ENCODE results near the gene MNT.

The MNT gene

GRCh38 chr17:2402544-2402943 lies 1.7 kb upstream of the MNT start:
- TF ChIP-seq POLR2AphosphoS5 (IDR thresholded peaks at IDR 0.05; ENCODE audit: low read depth, low read length), result no peak
- no peak for TF ChIP-seq FOXP2 (optimal IDR thresholded peaks at IDR 0.05; ENCODE audit: borderline replicate concordance, extremely low read depth, extremely low read length, insufficient read depth)
- TF ChIP-seq, protein P1, sequence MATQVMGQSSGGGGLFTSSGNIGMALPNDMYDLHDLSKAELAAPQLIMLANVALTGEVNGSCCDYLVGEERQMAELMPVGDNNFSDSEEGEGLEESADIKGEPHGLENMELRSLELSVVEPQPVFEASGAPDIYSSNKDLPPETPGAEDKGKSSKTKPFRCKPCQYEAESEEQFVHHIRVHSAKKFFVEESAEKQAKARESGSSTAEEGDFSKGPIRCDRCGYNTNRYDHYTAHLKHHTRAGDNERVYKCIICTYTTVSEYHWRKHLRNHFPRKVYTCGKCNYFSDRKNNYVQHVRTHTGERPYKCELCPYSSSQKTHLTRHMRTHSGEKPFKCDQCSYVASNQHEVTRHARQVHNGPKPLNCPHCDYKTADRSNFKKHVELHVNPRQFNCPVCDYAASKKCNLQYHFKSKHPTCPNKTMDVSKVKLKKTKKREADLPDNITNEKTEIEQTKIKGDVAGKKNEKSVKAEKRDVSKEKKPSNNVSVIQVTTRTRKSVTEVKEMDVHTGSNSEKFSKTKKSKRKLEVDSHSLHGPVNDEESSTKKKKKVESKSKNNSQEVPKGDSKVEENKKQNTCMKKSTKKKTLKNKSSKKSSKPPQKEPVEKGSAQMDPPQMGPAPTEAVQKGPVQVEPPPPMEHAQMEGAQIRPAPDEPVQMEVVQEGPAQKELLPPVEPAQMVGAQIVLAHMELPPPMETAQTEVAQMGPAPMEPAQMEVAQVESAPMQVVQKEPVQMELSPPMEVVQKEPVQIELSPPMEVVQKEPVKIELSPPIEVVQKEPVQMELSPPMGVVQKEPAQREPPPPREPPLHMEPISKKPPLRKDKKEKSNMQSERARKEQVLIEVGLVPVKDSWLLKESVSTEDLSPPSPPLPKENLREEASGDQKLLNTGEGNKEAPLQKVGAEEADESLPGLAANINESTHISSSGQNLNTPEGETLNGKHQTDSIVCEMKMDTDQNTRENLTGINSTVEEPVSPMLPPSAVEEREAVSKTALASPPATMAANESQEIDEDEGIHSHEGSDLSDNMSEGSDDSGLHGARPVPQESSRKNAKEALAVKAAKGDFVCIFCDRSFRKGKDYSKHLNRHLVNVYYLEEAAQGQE (IDR thresholded peaks at IDR 0.05; ENCODE audit: insufficient read depth in 1 of 2, low read depth in 2 of 2, low read length in 2 of 2), result no peak
- no peak for TF ChIP-seq SIN3A (IDR thresholded peaks at IDR 0.05; ENCODE audit: borderline replicate concordance, insufficient read depth, low read length)
- no peak for TF ChIP-seq TAF1 (IDR thresholded peaks at IDR 0.05; ENCODE audit: borderline replicate concordance, insufficient read depth, low read length)

GRCh38 chr17:2401426-2402221 lies 764 bp upstream of the MNT start:
- peak; percentile 97 for TF ChIP-seq SIN3A (IDR thresholded peaks at IDR 0.05; ENCODE audit: borderline replicate concordance, insufficient read depth, low read length)
- no peak for TF ChIP-seq FOXP2 (optimal IDR thresholded peaks at IDR 0.05; ENCODE audit: borderline replicate concordance, extremely low read depth, extremely low read length, insufficient read depth)
- TF ChIP-seq, protein P1 (IDR thresholded peaks at IDR 0.05; ENCODE audit: insufficient read depth in 1 of 2, low read depth in 2 of 2, low read length in 2 of 2), result peak in 1 of 2 experiments; percentile 19; a peak in 1 of 4 replicates
- TF ChIP-seq TAF1 (IDR thresholded peaks at IDR 0.05; ENCODE audit: borderline replicate concordance, insufficient read depth, low read length), result peak; percentile 14; the same call in 1 of the 2 replicates
- TF ChIP-seq POLR2AphosphoS5 (IDR thresholded peaks at IDR 0.05; ENCODE audit: low read depth, low read length), result no peak

- no peak for TF ChIP-seq POLR2AphosphoS5 (IDR thresholded peaks at IDR 0.05; ENCODE audit: low read depth, low read length)
- TF ChIP-seq FOXP2 (optimal IDR thresholded peaks at IDR 0.05; ENCODE audit: borderline replicate concordance, extremely low read depth, extremely low read length, insufficient read depth), result no peak
- TF ChIP-seq TAF1 (IDR thresholded peaks at IDR 0.05; ENCODE audit: borderline replicate concordance, insufficient read depth, low read length), result no peak
- TF ChIP-seq, protein P1 (IDR thresholded peaks at IDR 0.05; ENCODE audit: insufficient read depth in 1 of 2, low read depth in 2 of 2, low read length in 2 of 2), result no peak
- peak; percentile 93; the same call in 1 of the 2 replicates for TF ChIP-seq SIN3A (IDR thresholded peaks at IDR 0.05; ENCODE audit: borderline replicate concordance, insufficient read depth, low read length)
Observed at GRCh38 chr17:2400474-2400866, 390 bp downstream of the MNT start.

DNA sequence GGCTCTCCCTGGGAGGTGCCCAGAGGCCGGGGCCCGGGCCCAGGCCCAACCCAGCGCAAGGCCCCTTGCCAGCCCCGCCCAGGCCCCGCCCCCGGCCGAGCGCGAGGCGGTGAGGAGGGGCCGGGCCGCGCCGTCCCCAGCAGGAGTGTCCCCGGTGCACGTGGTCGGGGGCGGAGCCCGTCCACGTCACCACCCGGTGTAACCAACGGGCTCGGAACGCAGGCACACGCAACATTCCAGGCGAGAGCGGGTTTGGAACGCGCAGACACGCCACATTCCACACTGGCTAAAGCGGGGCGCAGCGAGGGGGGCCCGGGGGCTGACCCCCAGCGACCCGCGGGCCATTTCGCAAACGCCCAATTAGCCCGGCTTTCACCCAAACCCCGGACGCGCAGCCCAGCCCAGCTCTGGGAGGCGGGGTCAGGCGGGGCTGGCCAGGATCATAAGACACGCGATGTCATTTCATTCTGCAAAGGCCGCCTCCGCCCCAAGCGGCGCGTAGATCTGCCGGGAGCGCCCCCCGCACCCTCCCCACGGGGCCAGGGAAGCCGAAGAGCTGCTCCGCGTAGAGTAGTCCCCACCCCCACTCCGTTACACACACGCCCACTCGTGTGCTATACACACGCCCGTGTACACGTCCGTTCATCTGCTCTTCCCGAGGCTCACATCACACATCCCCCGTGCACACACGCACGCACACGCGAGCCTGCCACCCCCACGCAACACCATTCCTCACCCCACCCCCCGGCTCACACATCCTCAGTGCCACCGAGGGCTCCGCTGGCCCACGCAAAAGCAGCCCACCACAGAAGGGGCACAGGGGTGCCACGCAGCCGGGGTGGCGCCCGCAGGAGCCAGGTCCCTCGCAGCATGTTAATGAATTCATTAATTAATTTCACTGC lies 1.0 kb downstream of the MNT start:
- no peak; the same call in none of the 2 replicates for TF ChIP-seq POLR2AphosphoS5 (IDR thresholded peaks at IDR 0.05; ENCODE audit: low read depth, low read length)
- TF ChIP-seq, protein P1 (IDR thresholded peaks at IDR 0.05; ENCODE audit: insufficient read depth in 1 of 2, low read depth in 2 of 2, low read length in 2 of 2), result 0 out of 4 replicates have a peak, but pooled peaks of 1 of the 2 experiments have one; percentile 18
- TF ChIP-seq FOXP2 (optimal IDR thresholded peaks at IDR 0.05; ENCODE audit: borderline replicate concordance, extremely low read depth, extremely low read length, insufficient read depth), result no peak
- TF ChIP-seq TAF1 (IDR thresholded peaks at IDR 0.05; ENCODE audit: borderline replicate concordance, insufficient read depth, low read length), result 0 out of 2 replicates have a peak, but pooled peaks have one; percentile 60
- peak; percentile 69; the same call in 1 of the 2 replicates for TF ChIP-seq SIN3A (IDR thresholded peaks at IDR 0.05; ENCODE audit: borderline replicate concordance, insufficient read depth, low read length)

Data from PFSK-1 (cell line).